ENCODE data around the gene RSPO4.

The RSPO4 gene

DNA sequence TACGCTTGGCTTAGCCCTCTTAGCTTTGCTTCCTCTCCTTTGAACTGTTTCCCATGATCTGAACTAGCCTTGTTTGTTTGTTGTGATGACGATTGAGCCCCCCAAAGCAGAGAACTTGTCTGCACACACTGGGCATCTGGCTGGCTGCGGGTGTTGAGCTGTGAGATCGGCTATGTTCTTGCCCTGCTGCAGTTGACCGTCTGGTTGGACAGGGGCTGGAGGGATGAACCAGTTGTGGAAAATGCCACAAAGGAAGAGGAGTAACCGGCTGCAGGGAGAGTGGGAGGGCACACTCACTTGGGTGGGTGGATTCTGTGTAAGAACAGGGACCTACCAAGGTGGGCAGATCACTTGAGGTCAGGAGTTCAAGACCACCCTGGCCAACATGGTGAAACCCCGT, 12.4 kb upstream of the RSPO4 start:
- Mint-ChIP-seq H3K4me1 (peaks cover 8% of the 10 kb centered on the region), H3K9me3 (peaks cover 3% of the 10 kb centered on the region), H3K27me3 (peaks cover 44% of the 10 kb centered on the region), H3K4me3 (no peak overlapping the region), H3K36me3 (no peaks in the 10 kb centered on the region), H3K27ac (no peak overlapping the region)
- no peak for ATAC-seq

DNA sequence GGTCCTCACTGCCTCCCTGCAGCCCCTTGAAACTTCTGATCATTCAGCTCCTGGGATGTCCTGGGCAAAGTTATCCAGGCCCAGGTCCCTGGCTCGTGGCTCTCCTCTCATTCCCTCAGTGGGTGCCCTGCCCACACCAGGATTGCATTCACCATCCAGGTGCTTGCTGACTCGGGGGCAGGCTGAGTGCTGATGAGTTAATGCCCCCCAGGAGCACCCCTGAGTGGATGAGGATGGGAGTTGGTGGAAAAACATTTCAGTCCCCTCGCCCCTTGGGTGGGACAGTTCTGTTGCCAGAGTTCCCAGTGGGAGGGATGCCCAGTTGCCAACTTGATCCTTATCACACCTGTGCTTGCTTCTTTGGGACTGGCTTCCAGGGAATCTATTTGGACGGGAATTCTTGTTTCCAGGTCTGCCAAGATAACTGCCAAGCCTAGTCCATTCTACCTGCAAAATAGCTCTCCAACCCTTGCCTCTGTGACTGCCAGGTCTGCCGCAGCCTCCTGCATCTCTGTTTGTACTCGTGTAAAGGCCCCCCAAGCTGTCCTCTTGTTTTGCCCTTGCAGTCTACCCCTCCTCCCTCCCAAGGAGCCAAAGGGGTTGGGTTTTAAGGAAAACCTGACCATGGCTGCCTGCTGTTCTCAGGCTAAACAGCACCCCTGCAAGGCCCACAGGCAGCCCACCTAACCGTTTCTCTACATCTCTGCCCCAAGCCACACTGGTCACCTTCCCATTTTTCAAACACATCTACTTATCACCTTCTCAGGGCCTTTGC, 11.6 kb upstream of the RSPO4 start:
- no peak overlapping the region for H3K27ac Mint-ChIP-seq
- H3K4me3 Mint-ChIP-seq: no peak overlapping the region
- H3K27me3 Mint-ChIP-seq: peaks cover 46% of the 10 kb centered on the region
- H3K9me3 Mint-ChIP-seq: no peaks in the 10 kb centered on the region
- no peak for ATAC-seq
- H3K4me1 Mint-ChIP-seq: peaks cover 8% of the 10 kb centered on the region
- H3K36me3 Mint-ChIP-seq: no peaks in the 10 kb centered on the region

DNA sequence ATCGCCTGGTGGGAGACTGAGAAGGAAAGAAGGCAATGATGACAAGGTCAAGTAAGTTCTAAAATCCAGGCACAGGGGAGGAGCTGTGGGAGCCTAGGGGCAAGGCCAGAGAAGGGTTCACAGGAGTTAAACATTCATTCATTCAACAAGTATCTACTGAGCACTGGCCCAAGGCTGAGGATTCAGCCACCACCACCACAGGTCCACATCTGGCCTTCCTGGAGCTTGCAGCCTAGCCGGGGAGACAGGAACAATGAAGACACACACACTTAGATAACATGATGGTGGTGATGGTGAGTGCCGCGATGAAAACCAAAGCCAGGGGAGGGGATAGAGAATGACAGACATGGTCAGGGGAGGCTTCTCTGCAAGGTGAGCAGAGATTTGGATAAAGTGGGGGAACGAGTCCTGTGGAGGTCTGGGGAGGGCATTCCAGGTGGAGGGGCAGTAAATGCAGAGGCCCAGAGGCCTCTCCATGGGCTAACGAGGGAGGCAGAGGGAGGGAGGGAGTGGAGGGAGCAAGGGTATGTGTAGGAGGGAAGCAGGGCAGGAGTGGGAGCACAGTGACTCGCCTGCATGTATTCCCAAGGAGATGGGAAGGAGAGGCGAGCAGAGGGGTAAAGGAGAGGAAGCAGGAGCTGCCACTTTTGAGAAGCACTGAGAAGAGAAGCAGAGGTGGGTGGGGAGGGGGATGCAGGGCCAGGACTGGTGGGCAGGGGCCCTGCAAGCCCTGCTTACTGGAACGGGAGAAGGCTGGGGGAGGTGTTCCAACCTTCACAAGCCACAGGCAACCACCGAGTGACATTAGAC, 10.5 kb upstream of the RSPO4 start:
- Mint-ChIP-seq H3K36me3 (no peaks in the 10 kb centered on the region), H3K4me3 (no peak overlapping the region), H3K27me3 (peaks cover 54% of the 10 kb centered on the region), H3K27ac (no peak overlapping the region), H3K4me1 (peaks cover 8% of the 10 kb centered on the region), H3K9me3 (no peaks in the 10 kb centered on the region)
- no peak for ATAC-seq

DNA sequence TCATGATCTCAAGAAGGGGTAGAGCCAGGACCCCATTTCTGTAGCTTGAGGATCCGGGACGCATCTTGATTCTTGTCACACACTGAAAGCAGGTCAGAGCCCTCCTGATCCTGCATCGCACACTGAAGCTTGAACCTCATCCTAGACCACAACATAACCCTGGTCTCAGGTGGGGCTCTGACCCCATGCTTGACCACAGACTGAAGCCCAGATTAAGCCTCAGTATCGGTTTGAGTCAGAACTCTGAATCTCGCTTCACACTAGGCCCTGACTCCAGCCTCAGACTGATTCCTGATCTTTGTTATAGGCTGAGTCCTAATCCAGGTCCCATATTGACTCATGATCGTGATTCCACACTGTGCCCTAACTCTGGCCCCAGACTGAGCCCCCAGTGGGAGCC, 8.5 kb upstream of the RSPO4 start:
- no peak overlapping the region for H3K27ac Mint-ChIP-seq
- ATAC-seq: no peak
- peaks cover 6% of the 10 kb centered on the region for H3K4me1 Mint-ChIP-seq
- no peaks in the 10 kb centered on the region for H3K36me3 Mint-ChIP-seq
- no peak overlapping the region for H3K4me3 Mint-ChIP-seq
- H3K9me3 Mint-ChIP-seq: no peaks in the 10 kb centered on the region
- H3K27me3 Mint-ChIP-seq: peaks cover 58% of the 10 kb centered on the region

DNA sequence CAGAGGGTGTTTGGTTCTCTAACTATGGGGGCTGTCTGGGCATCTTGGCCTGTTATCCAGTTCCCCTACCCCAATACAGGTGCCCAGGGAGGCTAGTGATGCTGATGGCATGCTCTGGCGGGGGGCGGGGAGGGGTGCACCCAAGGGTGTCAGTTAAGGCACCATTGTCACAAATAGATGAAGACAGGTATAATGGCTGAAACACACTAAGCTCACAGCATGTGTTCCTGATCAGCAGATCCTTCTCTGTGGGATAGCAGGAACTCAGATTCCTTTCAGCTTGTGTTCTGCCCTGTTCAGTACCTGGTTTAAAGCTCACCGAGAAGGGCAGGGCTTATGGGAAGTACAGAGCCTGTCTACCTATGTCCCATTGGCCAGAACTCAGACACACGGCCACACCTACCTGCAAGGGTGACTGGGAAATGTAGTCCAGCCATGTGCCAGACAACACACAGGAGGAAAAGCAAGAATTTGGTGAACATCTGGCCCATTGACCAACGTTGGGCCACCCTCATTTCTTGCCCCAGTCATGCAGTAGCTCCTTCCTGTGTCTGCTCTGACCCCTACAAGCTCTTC, 3.4 kb upstream of the RSPO4 start:
- H3K27me3 Mint-ChIP-seq: peaks cover 76% of the 10 kb centered on the region
- H3K27ac Mint-ChIP-seq: no peak overlapping the region
- H3K4me3 Mint-ChIP-seq: no peak overlapping the region
- H3K4me1 Mint-ChIP-seq: peaks cover 9% of the 10 kb centered on the region
- ATAC-seq: peak; percentile 78
- H3K9me3 Mint-ChIP-seq: no peaks in the 10 kb centered on the region
- H3K36me3 Mint-ChIP-seq: no peaks in the 10 kb centered on the region

DNA sequence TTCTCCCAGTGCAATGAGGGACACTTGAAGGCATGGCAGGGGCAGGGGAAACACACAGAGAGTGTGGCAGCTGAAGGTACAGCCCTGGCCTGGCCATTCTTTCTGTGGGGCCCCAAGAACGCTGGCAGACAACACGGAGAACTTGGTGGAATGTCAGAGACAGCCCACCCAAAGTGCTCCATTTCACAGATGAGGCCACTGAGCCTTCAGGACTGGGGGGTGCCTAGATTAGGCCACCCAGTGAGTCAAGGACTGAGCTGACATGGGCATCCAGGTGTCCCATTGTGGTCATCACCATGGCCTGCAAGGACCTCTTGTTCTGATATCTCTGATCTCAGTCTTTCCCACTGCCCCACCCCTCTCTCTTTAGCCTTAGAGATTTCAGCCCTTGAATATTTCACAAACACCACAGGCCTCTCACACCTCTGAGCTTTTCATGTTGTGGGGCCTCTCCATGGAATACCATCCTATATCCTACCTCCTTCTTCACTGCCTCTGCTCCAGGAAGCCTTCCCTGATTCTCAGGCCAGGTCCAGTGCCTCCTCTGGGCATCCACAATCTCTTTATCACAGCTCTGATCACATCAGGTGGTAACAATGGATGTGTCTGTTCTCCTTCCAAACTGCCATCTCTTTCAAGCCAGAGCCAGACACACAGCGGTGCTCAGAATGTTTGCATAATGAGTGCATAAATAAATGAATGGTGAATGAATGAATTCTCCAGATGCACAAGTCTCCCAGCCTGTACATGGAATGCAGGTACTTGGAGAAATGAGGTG, 2.0 kb upstream of the RSPO4 start:
- Mint-ChIP-seq H3K27ac (no peak overlapping the region), H3K4me3 (no peak overlapping the region), H3K9me3 (no peaks in the 10 kb centered on the region), H3K36me3 (no peaks in the 10 kb centered on the region), H3K4me1 (peaks cover 9% of the 10 kb centered on the region), H3K27me3 (peaks cover 63% of the 10 kb centered on the region)
- no peak for ATAC-seq

DNA sequence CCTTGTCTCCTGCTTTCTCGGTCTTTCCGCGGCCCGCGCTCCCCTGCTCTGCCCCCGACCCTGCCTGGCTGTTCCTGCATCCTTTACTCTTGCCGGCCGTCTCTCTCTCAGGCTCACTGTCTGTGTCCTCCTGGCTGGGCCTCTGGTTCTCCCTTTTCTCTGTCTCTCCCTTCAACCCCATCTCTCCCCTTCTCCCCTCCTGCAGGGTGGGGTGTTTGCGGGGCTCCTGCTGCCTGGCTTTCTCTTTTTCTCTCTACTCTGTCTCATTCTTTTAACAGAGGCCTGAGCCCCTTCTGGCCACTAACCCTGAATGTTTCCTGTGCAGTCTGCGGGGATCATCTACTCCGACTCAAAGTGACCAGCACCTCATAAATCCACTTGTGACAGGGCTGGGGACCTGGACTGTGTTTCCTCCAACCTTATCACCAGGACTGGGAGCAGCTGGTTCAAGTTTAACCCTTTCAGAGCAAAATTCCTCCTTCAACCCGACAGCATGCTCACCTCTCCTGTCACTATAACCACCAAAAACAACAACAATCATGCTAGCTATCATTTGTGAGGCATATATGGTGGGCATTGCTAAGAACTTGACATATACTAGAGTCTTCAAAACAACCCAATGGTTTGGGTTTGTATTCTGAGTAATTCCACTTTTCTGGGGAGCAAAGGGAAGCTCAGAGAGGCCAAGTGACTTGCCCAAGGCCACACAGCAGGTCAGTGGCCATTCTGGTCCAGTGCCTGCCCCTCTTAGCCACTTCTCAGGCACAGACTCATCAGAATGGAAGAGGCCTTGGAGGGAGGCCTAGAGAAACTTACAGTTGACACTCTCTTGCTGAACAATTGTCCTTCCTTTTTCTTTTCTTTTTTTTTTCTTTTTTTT, 811 bp upstream of the RSPO4 start:
- no peak for ATAC-seq
- Mint-ChIP-seq H3K4me3 (peak overlapping the region; percentile 54), H3K9me3 (no peaks in the 10 kb centered on the region), H3K27me3 (peaks cover 55% of the 10 kb centered on the region), H3K27ac (no peak overlapping the region), H3K4me1 (peaks cover 9% of the 10 kb centered on the region), H3K36me3 (no peaks in the 10 kb centered on the region)

DNA sequence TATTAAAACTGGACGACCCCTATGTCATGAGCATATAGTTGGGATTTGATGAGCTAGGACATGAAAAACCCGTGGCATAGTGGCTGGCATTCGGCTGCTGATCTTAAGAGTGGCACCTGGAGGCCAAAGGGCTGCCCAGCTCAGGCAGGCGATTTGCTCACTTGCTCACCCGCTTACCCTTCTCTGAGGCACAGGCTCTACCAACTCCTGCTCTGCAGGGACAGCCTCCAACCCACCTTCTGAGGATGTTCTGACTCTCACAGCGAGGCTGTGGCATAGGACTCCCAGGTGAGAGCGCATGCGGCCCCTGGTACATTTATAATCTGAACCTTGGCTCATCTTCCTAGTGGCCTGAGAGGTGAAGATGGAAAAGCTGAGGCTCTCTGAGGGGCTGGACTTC, 995 bp downstream of the RSPO4 start:
- H3K4me3 Mint-ChIP-seq: no peak overlapping the region
- H3K27me3 Mint-ChIP-seq: peaks cover 47% of the 10 kb centered on the region
- peaks cover 9% of the 10 kb centered on the region for H3K4me1 Mint-ChIP-seq
- no peak for ATAC-seq
- no peaks in the 10 kb centered on the region for H3K9me3 Mint-ChIP-seq
- H3K36me3 Mint-ChIP-seq: no peaks in the 10 kb centered on the region
- H3K27ac Mint-ChIP-seq: no peak overlapping the region

DNA sequence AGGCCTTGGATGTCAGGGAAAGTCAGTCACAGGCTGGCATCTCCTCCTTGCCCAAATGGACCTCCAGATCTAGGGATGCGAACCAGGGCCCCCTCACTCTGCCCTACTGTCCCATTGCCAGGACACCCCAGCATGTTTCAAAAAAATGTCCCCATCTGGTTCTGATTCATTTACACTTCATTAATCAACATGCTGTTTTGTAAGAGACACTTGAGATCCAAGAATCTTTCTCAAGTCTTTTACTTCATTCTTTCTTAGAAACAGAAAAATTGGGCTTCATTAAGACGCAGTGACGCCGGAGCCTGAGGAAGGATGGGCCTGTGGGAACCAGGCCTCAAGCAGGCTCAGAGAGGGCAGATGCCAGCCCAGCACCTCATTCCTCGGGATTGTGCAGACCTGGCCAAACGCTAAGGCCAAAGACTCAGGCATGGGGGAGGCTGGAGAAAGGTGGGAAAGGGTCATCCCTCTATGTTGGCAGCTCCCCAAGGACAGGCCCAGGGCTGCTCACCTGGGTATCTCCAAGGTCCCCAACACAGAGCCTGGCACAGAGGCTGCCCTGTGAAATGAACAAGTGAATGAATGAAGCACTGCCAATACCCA, 3.8 kb downstream of the RSPO4 start:
- H3K4me3 Mint-ChIP-seq: no peak overlapping the region
- peaks cover 37% of the 10 kb centered on the region for H3K27me3 Mint-ChIP-seq
- ATAC-seq: no peak
- H3K27ac Mint-ChIP-seq: no peak overlapping the region
- no peaks in the 10 kb centered on the region for H3K36me3 Mint-ChIP-seq
- peaks cover 9% of the 10 kb centered on the region for H3K4me1 Mint-ChIP-seq
- H3K9me3 Mint-ChIP-seq: no peaks in the 10 kb centered on the region

DNA sequence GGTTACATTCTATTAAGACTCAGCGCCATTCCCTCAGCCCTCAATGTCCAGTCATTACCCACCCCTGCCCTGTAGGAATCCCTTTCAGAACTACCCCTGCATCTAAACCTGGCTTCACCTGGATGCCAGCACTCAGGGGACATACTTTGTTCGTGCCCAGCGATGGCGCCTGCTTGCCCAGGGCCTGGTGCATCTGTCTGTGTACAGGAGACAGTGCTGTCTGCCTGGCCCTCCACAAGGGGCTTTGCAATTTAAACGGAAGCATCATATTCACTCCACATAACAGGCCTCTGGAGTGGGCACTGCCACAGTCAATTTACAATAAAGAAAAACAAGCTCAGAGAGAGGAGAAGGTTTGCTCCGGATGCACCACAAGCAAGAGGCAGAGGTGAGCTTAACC, 4.6 kb downstream of the RSPO4 start:
- H3K9me3 Mint-ChIP-seq: no peaks in the 10 kb centered on the region
- ATAC-seq: no peak
- H3K27me3 Mint-ChIP-seq: peaks cover 37% of the 10 kb centered on the region
- H3K4me3 Mint-ChIP-seq: no peak overlapping the region
- peaks cover 3% of the 10 kb centered on the region for H3K4me1 Mint-ChIP-seq
- no peaks in the 10 kb centered on the region for H3K36me3 Mint-ChIP-seq
- no peak overlapping the region for H3K27ac Mint-ChIP-seq

DNA sequence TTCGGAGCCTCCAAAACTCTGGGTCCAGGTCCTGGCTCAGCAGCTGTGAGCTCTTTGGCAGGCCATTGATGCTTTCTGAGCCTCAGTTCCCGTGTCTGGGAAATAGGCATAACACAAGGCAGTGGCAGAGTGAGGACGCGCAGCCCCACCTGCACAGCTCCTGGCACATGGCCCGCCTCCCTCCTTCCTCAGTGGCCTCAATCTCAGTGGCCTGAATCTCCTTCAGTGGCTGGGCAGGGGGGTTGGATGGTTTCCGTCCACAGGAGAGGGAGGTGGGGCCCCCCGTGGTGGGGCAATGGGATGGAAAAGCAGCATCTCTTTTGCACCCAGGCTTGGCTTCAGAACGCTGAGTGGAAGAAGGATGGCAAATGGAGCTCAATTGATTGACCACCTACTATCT, 5.1 kb downstream of the RSPO4 start:
- H3K4me3 Mint-ChIP-seq: no peak overlapping the region
- no peak overlapping the region for H3K27ac Mint-ChIP-seq
- no peaks in the 10 kb centered on the region for H3K9me3 Mint-ChIP-seq
- H3K27me3 Mint-ChIP-seq: peaks cover 37% of the 10 kb centered on the region
- H3K4me1 Mint-ChIP-seq: no peaks in the 10 kb centered on the region
- H3K36me3 Mint-ChIP-seq: no peaks in the 10 kb centered on the region
- ATAC-seq: no peak

DNA sequence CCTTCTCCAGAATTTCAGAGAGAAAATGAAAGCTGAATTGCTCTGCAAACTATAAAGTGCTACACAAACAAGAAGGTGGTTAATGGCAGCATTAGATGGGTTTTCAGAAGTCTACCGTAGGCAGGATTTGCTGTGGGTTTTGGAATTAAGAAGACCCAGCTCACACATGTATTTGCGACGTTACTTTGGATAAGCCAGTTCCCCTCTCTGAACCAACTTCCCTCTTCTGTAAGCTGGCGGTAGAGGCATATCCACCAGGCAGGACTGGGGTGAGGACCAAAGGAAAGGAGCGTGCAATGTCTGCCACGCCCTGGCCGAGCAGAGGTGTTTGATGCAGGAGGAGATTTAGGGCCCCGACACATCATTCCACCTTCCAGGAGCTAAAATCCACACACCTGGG, 6.9 kb downstream of the RSPO4 start:
- no peak for ATAC-seq
- Mint-ChIP-seq H3K4me1 (no peaks in the 10 kb centered on the region), H3K4me3 (no peak overlapping the region), H3K36me3 (no peaks in the 10 kb centered on the region), H3K27me3 (peaks cover 34% of the 10 kb centered on the region), H3K27ac (no peak overlapping the region), H3K9me3 (no peaks in the 10 kb centered on the region)

DNA sequence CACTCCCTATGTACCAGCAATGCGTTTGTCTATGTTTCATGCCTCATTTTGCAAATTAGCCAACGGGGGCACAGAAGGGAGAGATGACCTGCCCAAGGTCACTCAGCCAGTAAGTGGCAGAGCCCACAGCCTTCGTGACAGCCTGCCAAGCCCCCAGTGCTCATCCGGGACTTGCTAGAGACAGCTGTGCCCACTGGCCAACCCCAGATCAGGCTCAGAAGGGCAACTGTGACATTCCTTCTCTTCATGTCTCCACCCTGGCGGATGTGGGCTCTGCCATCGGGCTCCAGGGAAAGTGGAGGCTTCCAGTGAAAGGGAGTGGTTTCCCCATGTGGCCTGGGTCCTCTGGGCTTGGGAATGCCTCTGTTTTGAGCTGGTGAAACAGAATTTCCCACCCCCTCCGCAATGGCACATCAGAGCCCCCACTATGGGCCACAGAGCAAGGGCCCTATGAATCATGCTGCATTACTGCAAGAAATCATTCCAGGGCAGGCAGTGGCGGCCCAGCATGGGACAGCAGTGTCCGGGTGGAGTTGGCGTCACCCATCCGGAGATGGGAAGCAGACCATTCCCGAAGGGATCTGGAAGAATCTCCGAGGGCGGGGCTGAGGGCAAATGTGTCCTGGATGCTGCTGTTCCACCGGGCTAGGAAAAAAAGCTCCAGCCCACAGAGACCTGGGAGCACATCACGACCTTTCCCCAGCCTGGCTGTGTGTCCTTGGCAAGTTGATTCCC, 9.1 kb downstream of the RSPO4 start:
- peaks cover 40% of the 10 kb centered on the region for H3K27me3 Mint-ChIP-seq
- H3K27ac Mint-ChIP-seq: no peak overlapping the region
- ATAC-seq: no peak
- H3K36me3 Mint-ChIP-seq: no peaks in the 10 kb centered on the region
- H3K4me1 Mint-ChIP-seq: no peaks in the 10 kb centered on the region
- H3K4me3 Mint-ChIP-seq: no peak overlapping the region
- H3K9me3 Mint-ChIP-seq: no peaks in the 10 kb centered on the region

DNA sequence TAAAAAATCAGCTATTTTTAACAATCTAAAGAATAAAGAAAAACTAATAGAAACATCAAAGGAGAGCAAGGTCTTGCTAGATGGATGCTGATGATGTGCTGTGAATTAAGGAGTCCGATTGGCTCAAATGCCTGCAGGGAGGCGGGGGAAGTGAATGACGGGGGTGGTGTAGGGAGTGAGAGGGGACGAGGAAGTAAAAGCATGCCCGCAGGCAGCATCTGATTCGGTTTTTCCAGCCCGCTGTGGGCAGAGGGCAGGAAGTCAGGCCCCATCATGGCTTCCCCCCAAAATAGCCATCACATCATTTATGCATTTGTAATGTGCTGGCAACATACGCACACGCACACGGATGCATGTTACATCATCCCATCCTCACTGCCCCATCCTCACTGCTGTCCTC, 10.3 kb downstream of the RSPO4 start:
- no peak for ATAC-seq
- Mint-ChIP-seq H3K27ac (no peak overlapping the region), H3K27me3 (peaks cover 50% of the 10 kb centered on the region), H3K9me3 (no peaks in the 10 kb centered on the region), H3K4me3 (no peak overlapping the region), H3K4me1 (no peaks in the 10 kb centered on the region), H3K36me3 (no peaks in the 10 kb centered on the region)

All from stimulated activated memory B cell treated with anti-CD40 and anti-IgM and Interleukin-4, amounts not matched to agents 10 μg/mL and 1 μg/mL and 100 μg/mL, for 72 hours (primary cell).